ENCODE measurements around the gene ZNF543.
"Not testable (repeated sequence)": the region's sequence is repeated elsewhere in the genome, so short reads cannot be mapped to it uniquely, and the experiment has no call there.

The ZNF543 gene

GRCh38 chr19:57320180-57321084 lies at the start of gene ZNF543:
Gene ZNF543 (plus strand): TSS chr19:57320472. CDS start chr19:57320854, 382 bp downstream.
- DNase-seq (ENCODE audit: low read depth) = peak; percentile 85

DNA sequence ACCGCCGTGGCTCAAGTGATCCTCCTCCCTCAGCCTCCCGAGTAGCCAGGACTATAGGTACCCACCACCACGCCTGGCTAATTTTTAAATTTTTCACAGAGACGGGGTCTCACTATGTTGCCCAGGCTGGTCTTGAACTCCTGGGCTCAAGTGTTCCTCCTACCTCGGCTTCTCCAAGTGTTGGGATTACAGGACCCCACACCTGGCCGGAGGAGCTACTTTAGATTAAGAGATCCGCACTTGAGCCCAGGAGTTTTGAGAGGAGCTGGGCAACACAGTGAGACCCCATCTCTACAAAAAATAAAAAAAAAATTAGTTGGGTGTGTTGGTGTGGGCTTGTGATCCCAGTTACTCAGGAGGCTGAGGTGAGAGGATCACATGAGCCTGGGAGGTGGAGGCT lies 49.0 kb upstream of the ZNF543 start:
- DNase-seq (ENCODE audit: low read depth) = no peak

DNA sequence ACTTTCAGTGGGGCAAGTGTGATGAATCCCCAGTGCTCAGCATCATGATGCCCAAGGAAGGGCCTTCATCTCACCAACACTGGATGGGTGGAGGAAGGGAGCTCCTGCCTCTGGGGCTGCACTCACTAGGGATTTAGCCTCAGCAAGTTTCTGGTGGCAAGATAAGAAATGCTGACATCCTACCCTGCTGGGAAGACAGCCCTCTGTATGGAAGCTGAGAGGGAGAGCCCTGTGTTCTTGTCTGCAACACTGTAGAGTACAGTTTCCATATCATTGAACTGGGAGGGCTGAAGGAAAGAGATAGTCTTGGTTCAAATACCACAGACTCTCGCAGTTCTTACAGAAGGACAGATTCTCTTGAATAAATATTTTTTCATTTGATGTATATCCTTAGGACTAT lies 47.3 kb upstream of the ZNF543 start:
- no peak for DNase-seq (ENCODE audit: low read depth)

GRCh38 chr19:57276430-57276829 lies 43.8 kb upstream of the ZNF543 start:
- no peak for DNase-seq (ENCODE audit: low read depth)

DNA sequence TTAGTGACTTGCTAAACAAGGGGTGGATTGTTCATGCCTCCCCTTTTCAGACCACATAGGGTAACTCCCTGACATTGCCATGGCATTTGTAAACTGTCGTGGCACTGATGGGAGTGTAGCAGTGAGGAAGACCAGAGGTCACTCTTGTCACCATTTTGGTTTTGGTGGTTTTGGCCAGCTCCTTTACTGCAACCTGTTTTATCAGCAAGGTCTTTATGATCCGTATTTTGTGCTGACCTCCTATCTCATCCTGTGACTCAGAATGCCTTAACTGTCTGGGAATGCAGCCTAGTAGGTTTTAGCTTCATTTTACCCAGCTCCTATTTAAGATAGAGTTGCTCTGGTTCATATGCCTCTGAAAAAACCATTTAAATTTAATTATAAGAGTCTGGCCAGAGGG lies 41.8 kb upstream of the ZNF543 start:
- not testable (repeated sequence) for DNase-seq (ENCODE audit: low read depth)

DNA sequence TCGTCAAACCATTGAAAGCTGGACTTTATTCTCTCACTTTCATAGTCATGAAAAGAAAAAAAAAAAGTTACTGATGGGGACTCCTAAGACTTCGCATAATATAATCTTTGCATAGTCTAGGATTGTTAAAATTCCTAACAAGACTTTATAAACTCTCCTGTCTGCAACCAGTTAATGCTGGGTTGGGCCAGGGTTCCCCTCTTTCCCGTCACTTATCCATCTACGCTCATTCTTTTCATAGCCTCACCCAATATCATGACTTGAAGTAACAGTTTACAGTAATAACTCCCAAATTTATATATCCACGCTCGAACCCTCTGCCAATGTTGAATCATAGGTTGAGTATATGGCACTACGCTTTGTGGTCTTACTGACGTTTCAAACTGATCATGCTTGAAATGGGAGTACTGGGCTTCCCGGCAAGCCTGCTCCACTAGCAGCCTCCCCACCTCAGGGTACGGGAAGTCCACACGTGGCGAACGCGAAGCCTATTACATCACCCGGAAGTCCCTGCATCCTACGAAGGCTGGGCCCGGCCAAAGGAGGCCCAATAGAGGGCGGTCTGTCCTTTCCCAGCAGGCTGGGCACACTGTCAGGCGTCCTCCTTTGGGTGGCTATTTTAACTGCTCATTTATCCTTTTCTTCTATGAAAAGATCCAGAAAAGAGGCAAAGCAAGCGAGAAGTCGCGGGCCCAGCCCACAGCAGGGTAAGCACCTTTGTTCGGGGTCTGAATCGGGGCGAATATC lies 40.7 kb upstream of the ZNF543 start:
- peak; percentile 64 for DNase-seq (ENCODE audit: low read depth)

- DNase-seq (ENCODE audit: low read depth) = peak; percentile 91
Observed at GRCh38 chr19:57280165-57280961, 39.9 kb upstream of the ZNF543 start, which contains the start of gene ZNF460. Gene ZNF460 (plus strand): TSS chr19:57280485. CDS start chr19:57280807, 322 bp downstream.

- no peak for DNase-seq (ENCODE audit: low read depth)
Observed at GRCh38 chr19:57280962-57281400, 39.3 kb upstream of the ZNF543 start.

DNA sequence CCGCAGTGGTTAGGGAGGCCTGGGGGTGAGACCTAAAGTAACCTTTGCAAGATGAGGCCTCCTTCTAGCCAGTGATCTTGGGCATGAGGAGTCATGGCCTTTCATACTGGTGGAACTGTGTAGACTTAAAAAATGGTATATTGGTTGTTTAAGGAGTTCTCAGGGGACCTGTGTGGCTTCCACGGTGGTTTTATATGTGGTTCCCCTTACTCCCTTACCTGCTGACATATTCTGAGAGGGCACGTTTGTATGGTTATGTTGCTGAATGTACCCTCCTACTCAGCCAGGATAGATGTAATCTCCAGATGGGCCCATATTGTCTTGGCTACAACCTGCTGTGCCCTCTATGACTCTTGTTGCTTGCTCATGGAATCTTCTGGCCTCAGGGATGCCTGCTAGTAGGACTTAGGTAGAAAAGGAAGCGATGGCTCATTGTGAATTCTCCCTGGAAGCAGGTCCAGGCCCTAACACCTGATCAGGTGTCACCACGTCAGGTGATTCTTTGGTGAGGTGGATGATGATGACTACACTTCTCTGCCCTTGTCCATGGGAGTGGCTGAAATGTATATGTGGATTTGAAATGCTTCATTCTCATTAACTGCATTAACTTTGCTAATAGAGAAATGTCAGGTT lies 38.1 kb upstream of the ZNF543 start:
- DNase-seq (ENCODE audit: low read depth) = no peak

- no peak for DNase-seq (ENCODE audit: low read depth)
Observed at GRCh38 chr19:57288373-57288772, 31.9 kb upstream of the ZNF543 start.

DNA sequence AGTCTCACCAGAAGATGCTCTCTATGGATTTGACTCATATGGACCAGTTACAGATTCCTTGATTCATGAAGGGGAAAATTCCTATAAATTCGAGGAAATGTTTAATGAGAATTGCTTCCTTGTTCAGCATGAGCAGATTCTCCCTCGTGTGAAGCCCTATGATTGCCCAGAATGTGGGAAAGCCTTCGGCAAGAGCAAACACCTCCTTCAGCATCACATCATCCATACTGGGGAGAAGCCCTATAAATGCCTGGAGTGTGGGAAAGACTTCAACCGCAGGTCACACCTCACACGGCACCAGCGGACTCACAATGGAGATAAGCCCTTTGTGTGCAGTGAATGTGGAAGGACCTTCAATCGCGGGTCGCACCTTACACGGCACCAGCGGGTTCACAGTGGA lies 29.3 kb upstream of the ZNF543 start:
- DNase-seq (ENCODE audit: low read depth) = no peak

- no peak for DNase-seq (ENCODE audit: low read depth)
Observed at GRCh38 chr19:57292547-57292946, 27.7 kb upstream of the ZNF543 start.

- DNase-seq (ENCODE audit: low read depth) = no peak
Observed at GRCh38 chr19:57293719-57294118, 26.6 kb upstream of the ZNF543 start.

GRCh38 chr19:57302020-57302465 lies 18.2 kb upstream of the ZNF543 start:
- no peak for DNase-seq (ENCODE audit: low read depth)

DNA sequence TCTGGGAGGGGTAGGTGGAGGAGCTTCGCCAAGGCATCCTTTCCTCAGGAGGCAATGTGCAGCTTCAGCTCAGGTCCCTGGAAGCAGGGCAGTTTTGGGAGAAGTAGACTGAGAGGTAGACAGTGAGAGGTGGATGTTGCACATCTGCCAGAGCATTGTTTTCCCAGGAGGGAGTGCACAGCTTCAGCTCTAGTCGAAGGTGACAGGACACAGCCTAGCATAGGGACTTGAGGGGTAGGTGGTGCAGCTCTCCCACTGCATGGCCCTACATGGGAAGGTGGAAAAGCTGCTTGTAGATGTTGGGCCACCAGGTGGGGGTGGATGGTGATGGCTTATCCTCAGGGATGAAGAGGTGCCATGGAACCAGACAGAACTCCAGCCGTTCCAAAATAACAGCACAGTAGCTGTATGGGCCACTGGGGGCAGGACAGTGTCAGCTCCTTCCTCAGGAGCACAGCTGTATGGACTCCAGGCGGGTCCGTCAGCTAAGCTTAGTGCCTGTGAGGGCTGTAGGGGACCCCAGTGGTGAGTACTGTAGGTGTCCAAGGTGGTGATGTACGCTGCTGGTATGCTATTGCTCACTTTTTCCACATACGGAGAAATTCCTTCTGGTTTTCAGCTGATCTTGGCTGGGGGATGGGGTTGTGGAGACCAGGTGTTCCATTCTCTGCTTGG lies 17.4 kb upstream of the ZNF543 start:
- no peak for DNase-seq (ENCODE audit: low read depth)

DNA sequence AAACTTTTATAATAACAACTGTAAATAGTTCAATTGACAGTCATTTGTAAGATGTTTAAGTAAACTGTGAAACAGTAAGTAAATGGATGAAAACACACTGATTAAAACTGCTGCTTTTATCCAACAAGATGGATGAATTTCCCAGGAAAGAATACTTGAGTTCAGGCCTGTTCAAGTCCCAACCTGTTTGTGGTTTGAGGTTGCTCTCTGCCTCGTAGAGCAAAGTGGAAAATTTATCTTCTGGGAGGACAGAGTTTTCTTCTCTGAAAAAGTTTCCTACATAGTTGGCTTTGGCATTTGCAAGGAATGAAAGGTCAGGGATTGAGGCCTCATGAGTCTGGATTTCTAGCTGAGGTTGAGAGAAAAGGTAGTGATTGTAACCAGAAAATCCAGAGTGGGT lies 15.2 kb upstream of the ZNF543 start:
- no peak for DNase-seq (ENCODE audit: low read depth)

GRCh38 chr19:57308514-57308913 lies 11.8 kb upstream of the ZNF543 start:
- no peak for DNase-seq (ENCODE audit: low read depth)

GRCh38 chr19:57310792-57311191 lies 9.5 kb upstream of the ZNF543 start:
- no peak for DNase-seq (ENCODE audit: low read depth)

DNA sequence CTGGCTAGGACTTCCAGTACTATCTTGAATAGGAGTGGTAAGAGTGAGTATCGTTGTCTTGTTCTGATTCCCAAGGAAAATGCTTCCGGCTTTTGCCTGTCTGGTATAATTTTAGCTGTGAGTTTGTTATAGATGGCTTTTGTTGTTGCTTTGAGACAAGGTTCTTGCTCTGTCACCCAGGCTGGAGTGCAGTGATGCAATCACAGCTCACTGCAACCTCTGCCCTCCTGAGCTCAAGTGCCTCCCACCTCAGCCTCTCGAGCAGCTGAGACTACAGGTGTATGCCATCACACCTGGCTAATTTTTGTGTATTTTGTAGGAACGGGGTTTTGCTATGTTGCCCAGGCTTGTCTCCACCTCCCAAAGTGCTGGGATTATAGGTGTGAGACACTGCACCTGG lies 6.1 kb upstream of the ZNF543 start:
- DNase-seq (ENCODE audit: low read depth) = no peak

DNA sequence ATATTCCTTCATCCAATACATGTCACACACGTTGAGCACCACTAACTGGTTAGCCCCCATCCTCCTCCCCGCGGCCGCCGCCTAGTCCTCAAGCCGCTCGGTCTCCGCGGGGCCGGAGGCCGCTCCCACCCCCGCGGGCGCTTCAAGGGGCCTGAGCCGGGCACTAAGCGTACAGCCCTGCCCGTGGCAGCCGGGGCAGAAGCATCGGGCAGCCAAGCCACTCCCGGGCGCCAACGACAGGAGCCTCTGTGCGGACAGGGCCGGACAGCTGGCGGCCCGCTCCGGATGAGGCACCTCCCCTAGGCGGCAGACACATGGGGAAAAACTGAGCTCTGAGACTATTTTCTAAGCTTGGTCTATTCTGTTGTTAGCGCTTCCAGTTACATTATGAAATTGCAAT lies 2.8 kb upstream of the ZNF543 start:
- no peak for DNase-seq (ENCODE audit: low read depth)

- no peak for DNase-seq (ENCODE audit: low read depth)
Observed at GRCh38 chr19:57319869-57320179, 448 bp upstream of the ZNF543 start.

Measured in activated T-cell treated with anti-CD3 and anti-CD28 coated beads for 1 hour (primary cell).